ENCODE measurements around the gene BTBD9.

- TF ChIP-seq CTCF (IDR thresholded peaks at IDR 0.05; ENCODE audit: poor library complexity) (no peak), EZH2 (IDR thresholded peaks at IDR 0.05; ENCODE audit: borderline replicate concordance) (no peak)
These were observed 46.7 kb upstream of the BTBD9 start for GRCh38 chr6:38686270-38687042.

Data from hepatocyte (in vitro differentiated cells).